ENCODE data around the gene KISS1R.

Gene KISS1R

GRCh38 chr19:871446-872265 is 45.5 kb upstream of the KISS1R start:
- no peak for ATAC-seq
- no peak for TF ChIP-seq BACH2 (CRISPR knock-in tag; IDR thresholded peaks at IDR 0.05; ENCODE audit: borderline replicate concordance)
- TF ChIP-seq ZC3H10 (CRISPR knock-in tag; IDR thresholded peaks at IDR 0.05): no peak
- TF ChIP-seq OSR1 (CRISPR knock-in tag; IDR thresholded peaks at IDR 0.05): no peak
- TF ChIP-seq ARNTL (CRISPR knock-in tag; IDR thresholded peaks at IDR 0.05; ENCODE audit: borderline replicate concordance, low read depth): no peak
- no peak for TF ChIP-seq PATZ1 (CRISPR knock-in tag; IDR thresholded peaks at IDR 0.05; ENCODE audit: borderline replicate concordance)
- TF ChIP-seq ZFP30 (CRISPR knock-in tag; IDR thresholded peaks at IDR 0.05): no peak
- TF ChIP-seq TOX (CRISPR knock-in tag; IDR thresholded peaks at IDR 0.05; ENCODE audit: borderline replicate concordance): no peak
- TF ChIP-seq ZNF70 (CRISPR knock-in tag; IDR thresholded peaks at IDR 0.05): no peak
- no peak for TF ChIP-seq ZFP3 (CRISPR knock-in tag; IDR thresholded peaks at IDR 0.05)
- TF ChIP-seq CSRNP3 (CRISPR knock-in tag; IDR thresholded peaks at IDR 0.05): no peak
- TF ChIP-seq GLIS3 (CRISPR knock-in tag; IDR thresholded peaks at IDR 0.05): no peak
- no peak for TF ChIP-seq ZNF565 (CRISPR knock-in tag; conservative IDR thresholded peaks at IDR 0.05; ENCODE audit: low read depth)
- no peak for TF ChIP-seq ESRRG (CRISPR knock-in tag; IDR thresholded peaks at IDR 0.05)
- no peak for TF ChIP-seq CSDC2 (CRISPR knock-in tag; IDR thresholded peaks at IDR 0.05)

- no peak for ATAC-seq
- TF ChIP-seq ISL1 (CRISPR knock-in tag; IDR thresholded peaks at IDR 0.05) (no peak), TOX (CRISPR knock-in tag; IDR thresholded peaks at IDR 0.05; ENCODE audit: borderline replicate concordance) (no peak), ZC3H10 (CRISPR knock-in tag; IDR thresholded peaks at IDR 0.05) (no peak), OSR1 (CRISPR knock-in tag; IDR thresholded peaks at IDR 0.05) (no peak), BACH2 (CRISPR knock-in tag; IDR thresholded peaks at IDR 0.05; ENCODE audit: borderline replicate concordance) (no peak), ZFP3 (CRISPR knock-in tag; IDR thresholded peaks at IDR 0.05) (no peak), TSHZ2 (CRISPR knock-in tag; IDR thresholded peaks at IDR 0.05) (no peak), RARB (CRISPR knock-in tag; IDR thresholded peaks at IDR 0.05) (no peak), ZFP30 (CRISPR knock-in tag; IDR thresholded peaks at IDR 0.05) (no peak), ZNF70 (CRISPR knock-in tag; IDR thresholded peaks at IDR 0.05) (no peak)
These were observed 44.7 kb upstream of the KISS1R start for GRCh38 chr19:872266-872951.

GRCh38 chr19:873084-873483 is 44.0 kb upstream of the KISS1R start:
- TF ChIP-seq OSR1 (CRISPR knock-in tag; IDR thresholded peaks at IDR 0.05): no peak
- no peak for TF ChIP-seq ZFP30 (CRISPR knock-in tag; IDR thresholded peaks at IDR 0.05)
- TF ChIP-seq RARB (CRISPR knock-in tag; IDR thresholded peaks at IDR 0.05): no peak
- TF ChIP-seq ESRRG (CRISPR knock-in tag; IDR thresholded peaks at IDR 0.05): no peak
- TF ChIP-seq CSRNP3 (CRISPR knock-in tag; IDR thresholded peaks at IDR 0.05): no peak
- no peak for TF ChIP-seq ZNF8 (CRISPR knock-in tag; IDR thresholded peaks at IDR 0.05)
- no peak for TF ChIP-seq ZNF70 (CRISPR knock-in tag; IDR thresholded peaks at IDR 0.05)
- no peak for TF ChIP-seq ARNTL (CRISPR knock-in tag; IDR thresholded peaks at IDR 0.05; ENCODE audit: borderline replicate concordance, low read depth)
- no peak for TF ChIP-seq ZNF565 (CRISPR knock-in tag; conservative IDR thresholded peaks at IDR 0.05; ENCODE audit: low read depth)
- no peak for TF ChIP-seq SNAI2 (CRISPR knock-in tag; IDR thresholded peaks at IDR 0.05)
- TF ChIP-seq PPARA (CRISPR knock-in tag; IDR thresholded peaks at IDR 0.05; ENCODE audit: borderline replicate concordance): no peak
- TF ChIP-seq GLIS3 (CRISPR knock-in tag; IDR thresholded peaks at IDR 0.05): no peak
- no peak for TF ChIP-seq ISL1 (CRISPR knock-in tag; IDR thresholded peaks at IDR 0.05)
- no peak for TF ChIP-seq BACH2 (CRISPR knock-in tag; IDR thresholded peaks at IDR 0.05; ENCODE audit: borderline replicate concordance)
- TF ChIP-seq PATZ1 (CRISPR knock-in tag; IDR thresholded peaks at IDR 0.05; ENCODE audit: borderline replicate concordance): no peak
- ATAC-seq: peak; percentile 18; the same call in 1 of the 3 replicates

Data from SK-N-SH treated with all-trans-retinoic acid at 6 μM for 48 hours (cell line).